ENCODE data around the gene C19orf12.

DNA sequence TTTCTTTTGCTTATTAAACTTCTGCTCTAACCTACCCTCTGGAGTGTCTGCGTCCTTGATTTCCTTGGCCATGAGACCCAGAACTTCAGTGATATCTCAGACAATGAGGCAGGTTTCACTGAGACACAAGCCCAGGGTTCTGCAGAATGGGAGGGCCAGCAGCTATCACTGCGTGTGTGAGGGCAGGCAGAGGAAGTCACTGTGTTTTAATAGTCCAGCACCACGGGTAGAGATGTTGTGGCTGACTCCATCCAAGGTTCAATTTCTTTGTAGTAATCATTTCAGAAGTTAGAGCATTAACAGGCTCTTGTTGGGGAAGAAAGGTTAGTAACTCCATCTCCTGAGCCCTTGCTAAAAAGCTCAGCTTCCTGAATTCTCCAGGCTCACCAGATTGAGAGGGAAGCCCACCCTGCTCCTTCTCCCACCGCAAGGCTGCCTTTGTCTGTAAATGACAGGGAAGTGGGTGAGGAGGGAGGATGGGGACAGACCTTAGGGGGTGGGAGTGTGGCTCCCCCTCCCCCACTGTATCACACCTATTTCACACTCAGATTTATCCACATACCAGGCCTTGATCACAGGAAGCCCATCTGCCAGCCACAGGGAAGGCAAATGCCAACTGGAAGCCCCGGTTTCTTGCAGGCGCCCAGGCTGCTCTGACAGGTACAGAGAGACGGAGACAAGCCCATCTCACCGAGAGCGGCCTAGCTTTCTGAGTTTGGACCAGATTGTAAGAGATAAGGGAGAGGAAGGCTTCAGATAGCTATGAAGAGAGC is 2.1 kb downstream of the C19orf12 start:
- TF ChIP-seq, protein P1, sequence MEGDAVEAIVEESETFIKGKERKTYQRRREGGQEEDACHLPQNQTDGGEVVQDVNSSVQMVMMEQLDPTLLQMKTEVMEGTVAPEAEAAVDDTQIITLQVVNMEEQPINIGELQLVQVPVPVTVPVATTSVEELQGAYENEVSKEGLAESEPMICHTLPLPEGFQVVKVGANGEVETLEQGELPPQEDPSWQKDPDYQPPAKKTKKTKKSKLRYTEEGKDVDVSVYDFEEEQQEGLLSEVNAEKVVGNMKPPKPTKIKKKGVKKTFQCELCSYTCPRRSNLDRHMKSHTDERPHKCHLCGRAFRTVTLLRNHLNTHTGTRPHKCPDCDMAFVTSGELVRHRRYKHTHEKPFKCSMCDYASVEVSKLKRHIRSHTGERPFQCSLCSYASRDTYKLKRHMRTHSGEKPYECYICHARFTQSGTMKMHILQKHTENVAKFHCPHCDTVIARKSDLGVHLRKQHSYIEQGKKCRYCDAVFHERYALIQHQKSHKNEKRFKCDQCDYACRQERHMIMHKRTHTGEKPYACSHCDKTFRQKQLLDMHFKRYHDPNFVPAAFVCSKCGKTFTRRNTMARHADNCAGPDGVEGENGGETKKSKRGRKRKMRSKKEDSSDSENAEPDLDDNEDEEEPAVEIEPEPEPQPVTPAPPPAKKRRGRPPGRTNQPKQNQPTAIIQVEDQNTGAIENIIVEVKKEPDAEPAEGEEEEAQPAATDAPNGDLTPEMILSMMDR (IDR thresholded peaks at IDR 0.05; ENCODE audit: low read depth, low read length), result no peak
- TF ChIP-seq POLR2A (IDR thresholded peaks at IDR 0.05; ENCODE audit: extremely low read depth, insufficient read length), result no peak

All from NB4 (cell line).